HepG2 (cell line): Measurements from ENCODE around the gene ENSA. TPM values are rescaled to one million over a fixed set of nuclear protein-coding genes. Genes with fewer than 3 reads are reported as not detected.

Experiments used
- AGO1 ChIP-seq: fragments of 200-400 bp; formaldehyde crosslinking; IDR thresholded peaks from 2 replicates; pipeline ENCODE4 v1.6.1; 2017; ENCODE audit warnings: mild to moderate bottlenecking, low read depth, low read length, moderate library complexity; ENCODE audit not compliant: poor library complexity, severe bottlenecking
- BCL6 ChIP-seq: IDR thresholded peaks from 2 replicates; pipeline ENCODE4 v1.6.1; 2016; ENCODE audit warnings: missing genetic modification reagents, missing compliant biosample characterization
- EZH2 ChIP-seq: conservative IDR thresholded peaks from 2 replicates; pipeline ENCODE4 v1.6.1; 2012; ENCODE audit warnings: mild to moderate bottlenecking, low read depth, low read length, moderate library complexity
- GTF3A ChIP-seq: sonication (generic); formaldehyde crosslinking; conservative IDR thresholded peaks from 2 replicates; pipeline ENCODE4 v1.4.0; 2020; ENCODE audit warnings: mild to moderate bottlenecking, missing genetic modification reagents
- ISL2 ChIP-seq: sonication (generic); formaldehyde crosslinking; IDR thresholded peaks from 2 replicates; pipeline ENCODE4 v1.5.0; 2020; ENCODE audit warnings: missing genetic modification reagents
- TRAFD1 ChIP-seq: sonication (generic); formaldehyde crosslinking; IDR thresholded peaks from 2 replicates; pipeline ENCODE4 v1.5.1; 2020; ENCODE audit warnings: missing genetic modification reagents, mild to moderate bottlenecking, borderline replicate concordance
- ZFP36 ChIP-seq: fragments of 150-350 bp; IDR thresholded peaks from 2 replicates; pipeline ENCODE4 v1.6.1; 2018; ENCODE audit warnings: borderline replicate concordance, low read length, low read depth; ENCODE audit not compliant: partially characterized antibody
- ZFP90 ChIP-seq: sonication (generic); formaldehyde crosslinking; IDR thresholded peaks from 2 replicates; pipeline ENCODE4 v1.8.0; 2022; ENCODE audit warnings: missing genetic modification reagents, mild to moderate bottlenecking, inconsistent platforms, borderline replicate concordance
- ZNF12 ChIP-seq: sonication (generic); formaldehyde crosslinking; IDR thresholded peaks from 2 replicates; pipeline ENCODE4 v1.5.0; 2020; ENCODE audit warnings: missing genetic modification reagents
- ZNF326 ChIP-seq: sonication (generic); formaldehyde crosslinking; IDR thresholded peaks from 2 replicates; pipeline ENCODE4 v1.4.0; 2020; ENCODE audit warnings: missing genetic modification reagents, borderline replicate concordance
- ZNF367 ChIP-seq: sonication (generic); formaldehyde crosslinking; IDR thresholded peaks from 2 replicates; pipeline ENCODE4 v1.4.0; 2020; ENCODE audit warnings: missing genetic modification reagents, borderline replicate concordance
- ZNF484 ChIP-seq: sonication (generic); formaldehyde crosslinking; IDR thresholded peaks from 2 replicates; pipeline ENCODE4 v1.5.1; 2020; ENCODE audit warnings: mild to moderate bottlenecking, low read depth, missing genetic modification reagents, borderline replicate concordance
- ZNF674 ChIP-seq: sonication (generic); formaldehyde crosslinking; IDR thresholded peaks from 2 replicates; pipeline ENCODE4 v1.5.0; 2020; ENCODE audit warnings: low read depth, mild to moderate bottlenecking, missing genetic modification reagents
- ZNF7 ChIP-seq: IDR thresholded peaks from 2 replicates; pipeline ENCODE4 v1.6.1; 2016; ENCODE audit warnings: missing biosample characterization, missing genetic modification reagents
- polyA plus RNA-seq, 8 experiments: library from polyadenylated mRNA; depleted of rRNA in 3 of 8; stranded (reverse) in 7 of 8; unstranded in 1 of 8; fragments of >200 nt; fragmentation: Illumina TruSeq in 4 of 8; extraction: Trizol in 4 of 8; gene quantifications; 2 replicates each; pipeline versions ENCODE4 v1.2.1 to v1.2.3, GENCODE V29; 2011 to 2016; ENCODE audit warnings: low read depth in 4 of 8, missing spikeins in 1 of 8, mixed read lengths in 1 of 8; ENCODE audit not compliant: insufficient read depth in 1 of 8
- total RNA-seq, 5 experiments: library from RNA; depleted of rRNA; stranded (reverse); fragments of >200 nt; fragmentation: Illumina TruSeq; extraction: Trizol; gene quantifications; 2 replicates each; pipeline ENCODE4 v1.2.3, GENCODE V29; 2016; ENCODE audit warnings: low read depth in 1 of 5
- TF ChIP-seq, protein P1 (sequence below): sonication (generic); formaldehyde crosslinking; IDR thresholded peaks from 2 replicates; pipeline ENCODE4 v1.5.0; 2020; ENCODE audit warnings: missing genetic modification reagents
- TF ChIP-seq, protein P2 (sequence below): sonication (generic); formaldehyde crosslinking; IDR thresholded peaks from 2 replicates; pipeline ENCODE4 v1.4.0; 2020; ENCODE audit warnings: missing genetic modification reagents
- TF ChIP-seq, protein P3 (sequence below): sonication (generic); formaldehyde crosslinking; IDR thresholded peaks from 2 replicates; pipeline ENCODE4 v1.4.0; 2020; ENCODE audit warnings: missing genetic modification reagents; ENCODE audit errors: not compliant biosample characterization
- TF ChIP-seq, protein P4 (sequence below): sonication (generic); formaldehyde crosslinking; IDR thresholded peaks from 2 replicates; pipeline ENCODE4 v1.4.0; 2020; ENCODE audit warnings: missing genetic modification reagents

ENSA gene
- total and polyA plus RNA-seq, 2 of the 13 experiments (the other 11 are each of a cell fraction or from before 2014, with no cell fraction given): 54.5 to 111 TPM

- TF ChIP-seq, protein P1, sequence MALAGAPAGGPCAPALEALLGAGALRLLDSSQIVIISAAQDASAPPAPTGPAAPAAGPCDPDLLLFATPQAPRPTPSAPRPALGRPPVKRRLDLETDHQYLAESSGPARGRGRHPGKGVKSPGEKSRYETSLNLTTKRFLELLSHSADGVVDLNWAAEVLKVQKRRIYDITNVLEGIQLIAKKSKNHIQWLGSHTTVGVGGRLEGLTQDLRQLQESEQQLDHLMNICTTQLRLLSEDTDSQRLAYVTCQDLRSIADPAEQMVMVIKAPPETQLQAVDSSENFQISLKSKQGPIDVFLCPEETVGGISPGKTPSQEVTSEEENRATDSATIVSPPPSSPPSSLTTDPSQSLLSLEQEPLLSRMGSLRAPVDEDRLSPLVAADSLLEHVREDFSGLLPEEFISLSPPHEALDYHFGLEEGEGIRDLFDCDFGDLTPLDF: no peak
- TF ChIP-seq, protein P2, sequence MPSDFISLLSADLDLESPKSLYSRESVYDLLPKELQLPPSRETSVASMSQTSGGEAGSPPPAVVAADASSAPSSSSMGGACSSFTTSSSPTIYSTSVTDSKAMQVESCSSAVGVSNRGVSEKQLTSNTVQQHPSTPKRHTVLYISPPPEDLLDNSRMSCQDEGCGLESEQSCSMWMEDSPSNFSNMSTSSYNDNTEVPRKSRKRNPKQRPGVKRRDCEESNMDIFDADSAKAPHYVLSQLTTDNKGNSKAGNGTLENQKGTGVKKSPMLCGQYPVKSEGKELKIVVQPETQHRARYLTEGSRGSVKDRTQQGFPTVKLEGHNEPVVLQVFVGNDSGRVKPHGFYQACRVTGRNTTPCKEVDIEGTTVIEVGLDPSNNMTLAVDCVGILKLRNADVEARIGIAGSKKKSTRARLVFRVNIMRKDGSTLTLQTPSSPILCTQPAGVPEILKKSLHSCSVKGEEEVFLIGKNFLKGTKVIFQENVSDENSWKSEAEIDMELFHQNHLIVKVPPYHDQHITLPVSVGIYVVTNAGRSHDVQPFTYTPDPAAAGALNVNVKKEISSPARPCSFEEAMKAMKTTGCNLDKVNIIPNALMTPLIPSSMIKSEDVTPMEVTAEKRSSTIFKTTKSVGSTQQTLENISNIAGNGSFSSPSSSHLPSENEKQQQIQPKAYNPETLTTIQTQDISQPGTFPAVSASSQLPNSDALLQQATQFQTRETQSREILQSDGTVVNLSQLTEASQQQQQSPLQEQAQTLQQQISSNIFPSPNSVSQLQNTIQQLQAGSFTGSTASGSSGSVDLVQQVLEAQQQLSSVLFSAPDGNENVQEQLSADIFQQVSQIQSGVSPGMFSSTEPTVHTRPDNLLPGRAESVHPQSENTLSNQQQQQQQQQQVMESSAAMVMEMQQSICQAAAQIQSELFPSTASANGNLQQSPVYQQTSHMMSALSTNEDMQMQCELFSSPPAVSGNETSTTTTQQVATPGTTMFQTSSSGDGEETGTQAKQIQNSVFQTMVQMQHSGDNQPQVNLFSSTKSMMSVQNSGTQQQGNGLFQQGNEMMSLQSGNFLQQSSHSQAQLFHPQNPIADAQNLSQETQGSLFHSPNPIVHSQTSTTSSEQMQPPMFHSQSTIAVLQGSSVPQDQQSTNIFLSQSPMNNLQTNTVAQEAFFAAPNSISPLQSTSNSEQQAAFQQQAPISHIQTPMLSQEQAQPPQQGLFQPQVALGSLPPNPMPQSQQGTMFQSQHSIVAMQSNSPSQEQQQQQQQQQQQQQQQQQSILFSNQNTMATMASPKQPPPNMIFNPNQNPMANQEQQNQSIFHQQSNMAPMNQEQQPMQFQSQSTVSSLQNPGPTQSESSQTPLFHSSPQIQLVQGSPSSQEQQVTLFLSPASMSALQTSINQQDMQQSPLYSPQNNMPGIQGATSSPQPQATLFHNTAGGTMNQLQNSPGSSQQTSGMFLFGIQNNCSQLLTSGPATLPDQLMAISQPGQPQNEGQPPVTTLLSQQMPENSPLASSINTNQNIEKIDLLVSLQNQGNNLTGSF (CRISPR knock-in tag): no peak
- TF ChIP-seq, protein P3, sequence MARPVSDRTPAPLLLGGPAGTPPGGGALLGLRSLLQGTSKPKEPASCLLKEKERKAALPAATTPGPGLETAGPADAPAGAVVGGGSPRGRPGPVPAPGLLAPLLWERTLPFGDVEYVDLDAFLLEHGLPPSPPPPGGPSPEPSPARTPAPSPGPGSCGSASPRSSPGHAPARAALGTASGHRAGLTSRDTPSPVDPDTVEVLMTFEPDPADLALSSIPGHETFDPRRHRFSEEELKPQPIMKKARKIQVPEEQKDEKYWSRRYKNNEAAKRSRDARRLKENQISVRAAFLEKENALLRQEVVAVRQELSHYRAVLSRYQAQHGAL (CRISPR knock-in tag): no peak
- no peak for TF ChIP-seq ZNF367 (CRISPR knock-in tag)
- no peak for TF ChIP-seq ZNF12
- TF ChIP-seq ZNF484 (CRISPR knock-in tag): no peak
- no peak for TF ChIP-seq ZNF7 (CRISPR knock-in tag)
- TF ChIP-seq AGO1: no peak
- TF ChIP-seq EZH2: no peak
- no peak for TF ChIP-seq ZFP90 (CRISPR knock-in tag)
- TF ChIP-seq ISL2: no peak
- TF ChIP-seq ZNF326 (CRISPR knock-in tag): no peak
- no peak for TF ChIP-seq ZFP36
- TF ChIP-seq TRAFD1 (CRISPR knock-in tag): no peak
- no peak for TF ChIP-seq ZNF674 (CRISPR knock-in tag)
- peak; percentile 23; the same call in 1 of the 2 replicates for TF ChIP-seq BCL6 (CRISPR knock-in tag)
- TF ChIP-seq GTF3A (CRISPR knock-in tag): no peak
- TF ChIP-seq, protein P4, sequence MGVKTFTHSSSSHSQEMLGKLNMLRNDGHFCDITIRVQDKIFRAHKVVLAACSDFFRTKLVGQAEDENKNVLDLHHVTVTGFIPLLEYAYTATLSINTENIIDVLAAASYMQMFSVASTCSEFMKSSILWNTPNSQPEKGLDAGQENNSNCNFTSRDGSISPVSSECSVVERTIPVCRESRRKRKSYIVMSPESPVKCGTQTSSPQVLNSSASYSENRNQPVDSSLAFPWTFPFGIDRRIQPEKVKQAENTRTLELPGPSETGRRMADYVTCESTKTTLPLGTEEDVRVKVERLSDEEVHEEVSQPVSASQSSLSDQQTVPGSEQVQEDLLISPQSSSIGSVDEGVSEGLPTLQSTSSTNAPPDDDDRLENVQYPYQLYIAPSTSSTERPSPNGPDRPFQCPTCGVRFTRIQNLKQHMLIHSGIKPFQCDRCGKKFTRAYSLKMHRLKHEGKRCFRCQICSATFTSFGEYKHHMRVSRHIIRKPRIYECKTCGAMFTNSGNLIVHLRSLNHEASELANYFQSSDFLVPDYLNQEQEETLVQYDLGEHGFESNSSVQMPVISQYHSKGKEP (CRISPR knock-in tag): no peak
These were observed 52.4 kb downstream of the ENSA start (continued) for GRCh38 chr1:150576794-150577556.
